ENCODE results near the gene ZNF256. TPM values are rescaled to one million over a fixed set of nuclear protein-coding genes. Genes with fewer than 3 reads are reported as not detected.
"Not testable (repeated sequence)": the region's sequence is repeated elsewhere in the genome, so short reads cannot be mapped to it uniquely, and the experiment has no call there.

The ZNF256 gene
- total RNA-seq, 2 experiments from 2014 or later: 12.9 to 13.8 TPM

GRCh38 chr19:57916168-57916995 is 31.1 kb downstream of the ZNF256 start, which contains the start of gene ZNF417:
Gene ZNF417, minus strand, starts transcription at chr19:57916592. Its CDS starts 181 bp downstream, at chr19:57916411.
- Mint-ChIP-seq H3K4me1 (peaks cover 31% of the 10 kb centered on the region), H3K36me3 (peaks cover 84% of the 10 kb centered on the region), H3K9me3 (peaks cover 25% of the 10 kb centered on the region), H3K4me3 (peak within 1 kb of the TSS; percentile 90), H3K27ac (peak within 1 kb of the TSS; percentile 98)
- peak; percentile 85 for DNase-seq
- not testable (repeated sequence) for H3K27me3 Mint-ChIP-seq

- DNase-seq: no peak
- H3K27ac Mint-ChIP-seq: no peak overlapping the region
- H3K36me3 Mint-ChIP-seq: peaks cover 83% of the 10 kb centered on the region
- no peaks in the 10 kb centered on the region for H3K27me3 Mint-ChIP-seq
- H3K9me3 Mint-ChIP-seq: peaks cover 27% of the 10 kb centered on the region
- H3K4me1 Mint-ChIP-seq: peaks cover 31% of the 10 kb centered on the region
- peak overlapping the region; percentile 90 for H3K4me3 Mint-ChIP-seq
Observed at GRCh38 chr19:57914531-57914930, 33.0 kb downstream of the ZNF256 start.

DNA sequence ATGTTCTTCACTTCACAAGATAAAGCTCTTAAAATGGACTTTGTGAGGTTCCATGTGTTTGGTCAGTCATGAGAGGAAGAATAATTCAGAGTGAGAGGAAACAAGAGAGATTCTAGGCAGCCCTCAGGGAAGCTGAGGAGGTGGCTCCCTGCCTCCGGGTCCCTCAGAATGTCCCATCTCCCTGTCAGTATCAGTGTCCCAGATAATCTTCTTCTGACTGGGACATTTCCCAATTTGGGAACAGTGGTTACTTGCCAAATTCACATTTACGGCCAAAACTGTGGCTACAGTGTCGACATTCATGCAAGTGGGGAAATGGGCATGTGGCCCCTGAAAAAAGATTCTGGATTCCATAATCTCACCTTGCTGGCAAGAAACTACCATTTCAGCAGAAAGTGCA is 40.1 kb downstream of the ZNF256 start:
- Mint-ChIP-seq H3K9me3 (peaks cover 14% of the 10 kb centered on the region), H3K27ac (no peak overlapping the region)

GRCh38 chr19:57905258-57905657 is 42.2 kb downstream of the ZNF256 start:
- H3K27me3 Mint-ChIP-seq: no peaks in the 10 kb centered on the region
- peak overlapping the region; percentile 34 for H3K27ac Mint-ChIP-seq
- no peak overlapping the region for H3K4me3 Mint-ChIP-seq
- H3K4me1 Mint-ChIP-seq: peaks cover 17% of the 10 kb centered on the region
- DNase-seq: no peak
- H3K36me3 Mint-ChIP-seq: peaks cover 50% of the 10 kb centered on the region
- peaks cover 4% of the 10 kb centered on the region for H3K9me3 Mint-ChIP-seq

More for the DNA sequence above, 40.1 kb downstream of the ZNF256 start:
- Mint-ChIP-seq H3K4me3 (no peak overlapping the region), H3K36me3 (peaks cover 69% of the 10 kb centered on the region), H3K27me3 (no peaks in the 10 kb centered on the region), H3K4me1 (peaks cover 21% of the 10 kb centered on the region)
- no peak for DNase-seq

GRCh38 chr19:57903618-57904184 is 43.8 kb downstream of the ZNF256 start:
- no peak for DNase-seq
- Mint-ChIP-seq H3K27me3 (no peaks in the 10 kb centered on the region), H3K9me3 (peaks cover 4% of the 10 kb centered on the region), H3K4me3 (no peak overlapping the region), H3K27ac (peak overlapping the region; percentile 94), H3K36me3 (peaks cover 39% of the 10 kb centered on the region), H3K4me1 (peaks cover 17% of the 10 kb centered on the region)

DNA sequence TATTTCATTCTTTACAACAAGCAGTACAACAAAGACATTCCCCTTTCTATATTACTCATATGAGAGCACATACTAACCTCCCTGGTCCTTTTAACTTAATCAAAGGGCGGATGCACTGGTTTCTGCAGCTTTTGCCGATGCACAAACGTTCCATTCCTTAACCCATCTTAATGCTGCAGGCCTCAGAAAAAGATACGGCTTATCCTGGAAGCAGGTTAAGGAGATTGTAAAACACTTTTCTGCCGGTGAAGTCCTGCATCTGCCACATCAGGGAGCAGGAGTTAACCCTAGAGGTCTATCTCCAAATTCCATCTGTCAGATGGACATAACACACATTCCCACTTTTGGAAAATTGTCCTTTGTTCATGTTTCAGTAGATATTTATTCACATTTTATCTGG is 47.2 kb downstream of the ZNF256 start:
- Mint-ChIP-seq H3K27ac (no peak overlapping the region), H3K9me3 (peaks cover 1% of the 10 kb centered on the region), H3K27me3 (no peaks in the 10 kb centered on the region), H3K36me3 (peaks cover 13% of the 10 kb centered on the region), H3K4me1 (peaks cover 12% of the 10 kb centered on the region), H3K4me3 (no peak overlapping the region)
- DNase-seq: no peak

Other genes starting within 250 kb of the ZNF256 start
- 1 to 10 TPM; 6.3 to 6.7 TPM for gene ZNF154, start 238.5 kb downstream of the ZNF256 start, total RNA-seq
- gene ZNF671, start 220.1 kb downstream of the ZNF256 start, total RNA-seq: 10 to 100 TPM in 1 of 2 experiments, 1 to 10 TPM in 1; 8.9 to 10.9 TPM
- gene ZNF776, start 200.9 kb downstream of the ZNF256 start, total RNA-seq: 10 to 100 TPM; 12.5 to 15.5 TPM
- gene ZNF586, start 178.0 kb downstream of the ZNF256 start, total RNA-seq: 10 to 100 TPM; 16.1 to 17.9 TPM
- gene ZNF552, start 132.8 kb downstream of the ZNF256 start, total RNA-seq: 1 to 10 TPM; 6.6 to 7.7 TPM
- 10 to 100 TPM; 29.3 to 32.6 TPM for gene ZNF587B, start 117.4 kb downstream of the ZNF256 start, total RNA-seq
- gene ZNF587, start 97.8 kb downstream of the ZNF256 start, total RNA-seq: 10 to 100 TPM; 20.6 to 24.3 TPM
- gene ZNF814, start 58.7 kb downstream of the ZNF256 start, total RNA-seq: 10 to 100 TPM; 40.6 to 45.9 TPM
- gene ZNF417, start 31.1 kb downstream of the ZNF256 start, total RNA-seq: 10 to 100 TPM; 11.9 to 12.9 TPM
- gene ZNF418, start 12.3 kb downstream of the ZNF256 start, total RNA-seq: 1 to 10 TPM; 5.4 to 6.5 TPM
- gene C19orf18, start 26.8 kb upstream of the ZNF256 start, total RNA-seq: not detected
- 1 to 10 TPM; 6.9 to 7.0 TPM for gene ZNF606, start 55.1 kb upstream of the ZNF256 start, total RNA-seq
- not detected for gene ZSCAN1, start 86.3 kb upstream of the ZNF256 start, total RNA-seq
- 1 to 10 TPM; 2.4 to 2.5 TPM for gene ZNF135, start 111.6 kb upstream of the ZNF256 start, total RNA-seq
- 10 to 100 TPM; 21.5 to 23.9 TPM for gene ZSCAN18, start 150.5 kb upstream of the ZNF256 start, total RNA-seq
- gene ZNF329, start 203.1 kb upstream of the ZNF256 start, total RNA-seq: 1 to 10 TPM; 6.8 to 8.1 TPM
- 10 to 100 TPM; 27.0 to 30.5 TPM for gene ZNF274, start 235.4 kb upstream of the ZNF256 start, total RNA-seq